GM12878 (cell line): ENCODE measurements around the gene SCGB1A1. TPM values are rescaled to one million over a fixed set of nuclear protein-coding genes. Genes with fewer than 3 reads are reported as not detected.

Experiments
- ATAC-seq: fragments of 200-7000 bp; cut with Tn5 transposase; 3 replicates; pipeline ENCODE4 v1.9.1; 2020; ENCODE audit warnings: mild to moderate bottlenecking, moderate library complexity
- BruUV-seq: library from RNA; stranded (reverse); fragments of 400-500 nt; replicated peaks from 2 replicates; lab custom pipeline; 2021; lab: Mats Ljungman, UMichigan
- CTCF ChIA-PET: fragments of 300-600 bp; sonication (Branson Sonifier 250); formaldehyde crosslinking; extraction: SDS; loops from one replicate; lab custom pipeline; 2021; ENCODE audit warnings: inconsistent platforms; lab: Yijun Ruan, JAX
- POLR2A ChIA-PET: fragments of 350-600 bp; formaldehyde crosslinking; extraction: SDS; loops from one replicate; lab custom pipeline; 2021; ENCODE audit warnings: inconsistent platforms; lab: Charles Lee
- RAD21 ChIA-PET: fragments of 300-600 bp; sonication (Branson Sonifier 250); formaldehyde crosslinking; loops from one replicate; lab custom pipeline; 2023; ENCODE audit warnings: antibody characterized with exemption; ENCODE audit not compliant: unreplicated experiment; lab: Charles Lee
- SMC1A ChIA-PET: fragments of 300-600 bp; sonication (Branson Sonifier 250); formaldehyde crosslinking; loops from one replicate; lab custom pipeline; 2023; ENCODE audit not compliant: unreplicated experiment, uncharacterized antibody; lab: Charles Lee
- DNase-seq: peaks from one replicate; pipeline ENCODE4 v3.0.0-alpha.2; 2011; ENCODE audit warnings: low read depth, low spot score
- FAIRE-seq: peaks from 3 replicates; lab custom pipeline; 2011; peaks lifted over from hg19 to GRCh38; lab: Jason Lieb, UNC
- H2AFZ ChIP-seq: 2 replicates; pipeline ENCODE4 v1.6.0; 2011; ENCODE audit warnings: low read depth, low read length, control low read depth; ENCODE audit not compliant: control insufficient read depth
- H3K27ac ChIP-seq: 2 replicates; pipeline ENCODE4 v1.5.1; 2011; ENCODE audit warnings: control low read depth; ENCODE audit not compliant: control insufficient read depth, insufficient read depth
- H3K27me3 ChIP-seq, 2 experiments: replicated peaks in 1 of 2; 2 replicates each; pipeline versions ENCODE4 v1.6.0 to v1.6.1; 2011; ENCODE audit warnings: low read length in 1 of 2; ENCODE audit not compliant: control insufficient read depth in 2 of 2, insufficient read depth in 2 of 2
- H3K36me3 ChIP-seq, 2 experiments: 2 replicates each; pipeline ENCODE4 v1.5.1; 2011; ENCODE audit warnings: low read length in 1 of 2; ENCODE audit not compliant: control insufficient read depth in 2 of 2, insufficient read depth in 2 of 2
- H3K4me1 ChIP-seq: 2 replicates; pipeline ENCODE4 v1.6.1; 2011; ENCODE audit warnings: mild to moderate bottlenecking, low read length, moderate library complexity, mixed read lengths; ENCODE audit not compliant: control insufficient read depth, insufficient read depth
- H3K4me2 ChIP-seq: 2 replicates; pipeline ENCODE4 v1.6.0; 2011; ENCODE audit warnings: control low read depth; ENCODE audit not compliant: control insufficient read depth, insufficient read depth
- H3K4me3 ChIP-seq: fragments of 200-600 bp; sonication (generic); 2 replicates; pipeline ENCODE4 v1.5.1; 2016
- H3K79me2 ChIP-seq: 2 replicates; pipeline ENCODE4 v1.6.0; 2011; ENCODE audit warnings: low read length; ENCODE audit not compliant: control insufficient read depth, insufficient read depth
- H3K9ac ChIP-seq: 2 replicates; pipeline ENCODE4 v1.8.0; 2011; ENCODE audit warnings: low read length, control low read depth, mixed read lengths; ENCODE audit not compliant: control insufficient read depth, insufficient read depth
- H3K9me3 ChIP-seq: replicated peaks from 3 replicates; pipeline ENCODE4 v1.5.1; 2011; ENCODE audit warnings: mild to moderate bottlenecking, low read length; ENCODE audit not compliant: control insufficient read depth, insufficient read depth
- H4K20me1 ChIP-seq: 2 replicates; pipeline ENCODE4 v1.6.0; 2011; ENCODE audit not compliant: control insufficient read depth, insufficient read depth
- IKZF2 ChIP-seq, 2 experiments: fragments of 450-650 bp; IDR thresholded peaks; 2 replicates each; pipeline ENCODE4 v1.6.1; 2017; ENCODE audit warnings: mild to moderate bottlenecking in 2 of 2, moderate library complexity in 2 of 2
- IRF4 ChIP-seq: IDR thresholded peaks from 2 replicates; pipeline ENCODE4 v1.6.1; 2011; ENCODE audit warnings: low read depth, low read length
- MXI1 ChIP-seq: fragments of 150-350 bp; IDR thresholded peaks from 2 replicates; pipeline ENCODE4 v1.6.1; 2011; ENCODE audit warnings: low read depth, mild to moderate bottlenecking, inconsistent platforms, low read length, improper control_type of control experiment
- ZNF274 ChIP-seq: IDR thresholded peaks from one replicate; pipeline ENCODE4 v1.8.0; 2011; ENCODE audit not compliant: insufficient read length, insufficient read depth
- WGBS: methylation state at CpG from one replicate; pipeline ENCODE4 v1.1.6; 2016; ENCODE audit warnings: low lambda C conversion rate; ENCODE audit not compliant: insufficient replicate concordance, insufficient coverage; ENCODE audit errors: missing lambda C conversion rate; 5-methylcytosine and 5-hydroxymethylcytosine counted together
- in situ Hi-C: fragments of 300-500 bp; cut with MboI; formaldehyde crosslinking; loops from 9 replicates; pipeline ENCODE4 v1.14.3; 2018; ENCODE audit warnings: mixed read lengths
- intact Hi-C: fragments of 100-400 bp; cut with micrococcal nuclease; formaldehyde crosslinking; loops from one replicate; pipeline ENCODE4 v1.14.2; 2022; ENCODE audit not compliant: unreplicated experiment
- polyA plus RNA-seq, 11 experiments: library from polyadenylated mRNA; depleted of rRNA in 4 of 11; unstranded in 6 of 11; stranded (reverse) in 5 of 11; fragments of >200 nt; fragmentation: Nextera tagmentation in 4 of 11; fragmentation: Illumina TruSeq in 1 of 11; extraction: Ambion mirVana in 4 of 11; extraction: Trizol in 1 of 11; gene quantifications; 1 replicate in 1 of 11; 2 replicates in 10 of 11; pipeline versions ENCODE4 v1.2.1 to v1.2.3, GENCODE V29; 2011 to 2016; ENCODE audit warnings: inconsistent platforms in 2 of 11, missing spikeins in 2 of 11, low read depth in 1 of 11
- total RNA-seq, 4 experiments: library from RNA; depleted of rRNA in 3 of 4; stranded (reverse); fragments of >200 nt in 3 of 4; fragmentation: Illumina TruSeq in 1 of 4; extraction: Trizol in 1 of 4; gene quantifications; 2 replicates each; pipeline versions ENCODE4 v1.2.1 to v1.2.3, GENCODE V29; 2013 to 2021
- TF ChIP-seq, protein P1 (sequence below): fragments of 450-650 bp; IDR thresholded peaks from 2 replicates; pipeline ENCODE4 v1.6.1; 2017; ENCODE audit warnings: mild to moderate bottlenecking, low read depth, inconsistent platforms; ENCODE audit not compliant: poor library complexity, severe bottlenecking

Gene SCGB1A1
- total and polyA plus RNA-seq, 10 of the 15 experiments (the other 5 are each of a cell fraction or from before 2014, with no cell fraction given) = not detected

DNA sequence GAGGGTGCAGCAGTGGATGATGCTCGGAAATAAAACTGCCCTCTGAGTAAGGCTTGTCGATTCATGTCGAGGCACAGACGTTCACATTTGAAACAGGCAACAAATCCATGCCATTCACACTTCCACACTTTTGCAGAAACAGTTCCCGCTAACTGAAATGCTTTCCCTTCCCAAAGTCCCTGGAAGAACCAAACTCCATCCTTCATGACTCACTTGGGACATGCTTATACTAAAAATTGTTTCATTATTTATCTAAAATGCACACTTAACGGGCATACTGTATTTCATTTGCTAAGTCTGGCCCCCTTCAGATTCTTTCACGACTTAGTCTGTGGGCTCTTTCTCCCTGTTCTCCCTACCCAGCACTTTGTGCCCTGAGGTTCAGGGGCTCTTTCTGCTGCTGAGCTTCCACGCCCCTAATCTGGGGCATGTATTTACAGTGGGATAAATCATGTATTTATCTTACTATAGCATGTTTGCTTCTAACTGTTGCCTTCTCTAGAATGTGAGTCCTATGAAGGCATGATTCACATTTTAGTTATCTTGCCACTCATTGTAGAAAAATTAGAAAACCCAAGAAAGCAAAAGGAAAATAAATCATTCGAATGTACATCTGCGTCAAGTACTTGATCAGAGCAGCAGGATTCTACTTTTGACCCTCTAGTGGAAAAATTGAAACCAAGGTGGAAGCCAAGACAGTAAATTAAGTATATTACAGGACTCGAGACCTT lies 12.5 kb downstream of the SCGB1A1 start:
- no peak overlapping the region for H3K27ac ChIP-seq
- no peak overlapping the region for H3K4me3 ChIP-seq
- ChIA-PET POLR2A (no interaction called here), SMC1A (no interaction called here), CTCF (interaction anchor here (0.5 kb wide), 1 partner anchor 58 kb away, joined by 3 read pairs; no protein-coding TSS in a partner anchor), RAD21 (interaction anchor here (5.5 kb wide), 1 partner anchor 112 kb away, joined by 41 read pairs; no protein-coding TSS in a partner anchor)
- 48% methylated on average over 11 of the region's 11 CpGs for WGBS
- ATAC-seq = no peak
- H3K79me2 ChIP-seq = no peaks in the 10 kb centered on the region
- peaks cover 7% of the 10 kb centered on the region for H3K4me1 ChIP-seq
- FAIRE-seq = no peak
- H2AFZ ChIP-seq = no peak overlapping the region
- no peak overlapping the region for H3K4me2 ChIP-seq
- intact Hi-C loops (no loop called here), in situ Hi-C loops (no loop called here)
- TF ChIP-seq, protein P1, sequence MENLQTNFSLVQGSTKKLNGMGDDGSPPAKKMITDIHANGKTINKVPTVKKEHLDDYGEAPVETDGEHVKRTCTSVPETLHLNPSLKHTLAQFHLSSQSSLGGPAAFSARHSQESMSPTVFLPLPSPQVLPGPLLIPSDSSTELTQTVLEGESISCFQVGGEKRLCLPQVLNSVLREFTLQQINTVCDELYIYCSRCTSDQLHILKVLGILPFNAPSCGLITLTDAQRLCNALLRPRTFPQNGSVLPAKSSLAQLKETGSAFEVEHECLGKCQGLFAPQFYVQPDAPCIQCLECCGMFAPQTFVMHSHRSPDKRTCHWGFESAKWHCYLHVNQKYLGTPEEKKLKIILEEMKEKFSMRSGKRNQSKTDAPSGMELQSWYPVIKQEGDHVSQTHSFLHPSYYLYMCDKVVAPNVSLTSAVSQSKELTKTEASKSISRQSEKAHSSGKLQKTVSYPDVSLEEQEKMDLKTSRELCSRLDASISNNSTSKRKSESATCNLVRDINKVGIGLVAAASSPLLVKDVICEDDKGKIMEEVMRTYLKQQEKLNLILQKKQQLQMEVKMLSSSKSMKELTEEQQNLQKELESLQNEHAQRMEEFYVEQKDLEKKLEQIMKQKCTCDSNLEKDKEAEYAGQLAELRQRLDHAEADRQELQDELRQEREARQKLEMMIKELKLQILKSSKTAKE = no peak
- H3K9me3 ChIP-seq = no peaks in the 10 kb centered on the region
- no peak for DNase-seq
- H3K27me3 ChIP-seq = no peaks in the 10 kb centered on the region
- no peaks in the 10 kb centered on the region for H4K20me1 ChIP-seq
- H3K9ac ChIP-seq = no peak overlapping the region
- no TSS peak for BruUV-seq
- H3K36me3 ChIP-seq = no peaks in the 10 kb centered on the region

DNA sequence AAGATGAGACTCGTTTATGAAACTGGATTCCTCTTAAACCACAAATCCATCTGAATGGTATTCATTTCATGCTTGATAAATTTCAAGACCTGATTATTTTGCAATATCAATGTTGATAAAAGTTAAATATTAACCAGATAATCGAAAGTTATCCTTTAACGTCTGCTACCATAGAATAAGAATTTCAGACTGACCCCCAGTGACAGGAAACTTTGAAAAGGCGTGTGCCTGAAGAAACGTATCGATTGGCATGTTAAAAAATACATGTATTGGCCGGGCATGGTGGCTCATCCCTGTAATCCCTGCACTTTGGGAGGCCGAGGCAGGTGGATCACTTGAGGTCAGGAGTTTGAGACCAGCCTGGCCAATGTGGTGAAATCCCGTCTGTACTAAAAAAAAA lies 13.9 kb downstream of the SCGB1A1 start:
- DNase-seq = no peak
- SMC1A ChIA-PET = no interaction called here
- TF ChIP-seq ZNF274 = no peak
- TF ChIP-seq IRF4 = no peak
- no peak for TF ChIP-seq IKZF2 (IDR thresholded peaks at IDR 0.05)
- no peak for TF ChIP-seq MXI1
- TF ChIP-seq, all 136 proteins: peak for 0
- Histone ChIP-seq H2AFZ (no peak overlapping the region), H3K4me1 (peaks cover 4% of the 10 kb centered on the region), H3K27ac (no peak overlapping the region), H4K20me1 (no peaks in the 10 kb centered on the region), H3K36me3 (no peaks in the 10 kb centered on the region), H3K9me3 (no peaks in the 10 kb centered on the region), H3K4me2 (no peak overlapping the region), H3K79me2 (no peaks in the 10 kb centered on the region), H3K27me3 (no peaks in the 10 kb centered on the region), H3K4me3 (no peak overlapping the region), H3K9ac (no peak overlapping the region)
- CTCF ChIA-PET = interaction anchor here (1.0 kb wide), 1 partner anchor 8 kb away, joined by 8 read pairs; no protein-coding TSS in a partner anchor
- no TSS peak for BruUV-seq
- POLR2A ChIA-PET = interaction anchor here (0.7 kb wide), 1 partner anchor 834 kb away, joined by 7 read pairs; no protein-coding TSS in a partner anchor
- in situ Hi-C loops (no loop called here), intact Hi-C loops (no loop called here)
- ATAC-seq (no peak), FAIRE-seq (no peak)
- WGBS = 40% methylated on average over 9 of the region's 9 CpGs
- RAD21 ChIA-PET = interaction anchor here (0.8 kb wide), 1 partner anchor 8 kb away, joined by 4 read pairs; no protein-coding TSS in a partner anchor
